ENCODE measurements around the gene ACP4.
"Not testable (repeated sequence)": the region's sequence is repeated elsewhere in the genome, so short reads cannot be mapped to it uniquely, and the experiment has no call there.

Gene ACP4

DNA sequence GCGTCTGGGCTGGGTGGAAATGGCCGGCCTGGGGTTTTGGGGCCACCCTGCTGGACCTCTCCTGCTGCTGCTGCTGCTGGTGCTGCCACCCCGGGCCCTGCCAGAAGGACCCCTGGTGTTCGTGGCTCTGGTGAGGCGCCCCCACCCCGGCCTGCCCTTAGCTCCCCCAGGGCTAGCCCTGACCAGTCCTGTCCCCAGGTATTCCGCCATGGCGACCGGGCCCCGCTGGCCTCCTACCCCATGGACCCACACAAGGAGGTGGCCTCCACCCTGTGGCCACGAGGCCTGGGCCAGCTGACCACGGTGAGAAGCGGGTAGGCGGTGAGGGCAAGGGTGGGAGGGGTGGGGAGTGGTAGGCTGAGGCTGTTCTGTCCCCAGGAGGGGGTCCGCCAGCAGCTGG, at the start of gene ACP4:
Gene ACP4, plus strand, starts transcription at position 20 of the 400 bp plus-strand sequence. Its CDS starts 0 bp downstream, at position 20.
- no peaks in the 10 kb centered on the region for H3K36me3 ChIP-seq (ENCODE audit: insufficient read depth, low read length)
- no peaks in the 10 kb centered on the region for H3K9me3 ChIP-seq (ENCODE audit: control insufficient read depth, insufficient read depth, low read length)
- H3K9ac ChIP-seq (ENCODE audit: low read depth, low read length) = no peak within 1 kb of the TSS
- peaks cover 9% of the 10 kb centered on the region for H3K4me1 ChIP-seq (ENCODE audit: insufficient read depth, low read length)

GRCh38 chr19:50741179-50741933, 48.9 kb upstream of the ACP4 start:
- Histone ChIP-seq H3K9me3 (ENCODE audit: control insufficient read depth, insufficient read depth, low read length) (no peaks in the 10 kb centered on the region), H3K36me3 (ENCODE audit: insufficient read depth, low read length) (no peaks in the 10 kb centered on the region), H3K4me1 (ENCODE audit: insufficient read depth, low read length) (no peaks in the 10 kb centered on the region), H3K9ac (ENCODE audit: low read depth, low read length) (no peak overlapping the region)

GRCh38 chr19:50743537-50743936, 46.7 kb upstream of the ACP4 start:
- Histone ChIP-seq H3K4me1 (ENCODE audit: insufficient read depth, low read length) (no peaks in the 10 kb centered on the region), H3K9me3 (ENCODE audit: control insufficient read depth, insufficient read depth, low read length) (no peaks in the 10 kb centered on the region), H3K9ac (ENCODE audit: low read depth, low read length) (no peak overlapping the region), H3K36me3 (ENCODE audit: insufficient read depth, low read length) (no peaks in the 10 kb centered on the region)

GRCh38 chr19:50745221-50745620, 45.0 kb upstream of the ACP4 start:
- H3K36me3 ChIP-seq (ENCODE audit: insufficient read depth, low read length) = no peaks in the 10 kb centered on the region
- no peaks in the 10 kb centered on the region for H3K9me3 ChIP-seq (ENCODE audit: control insufficient read depth, insufficient read depth, low read length)
- H3K4me1 ChIP-seq (ENCODE audit: insufficient read depth, low read length) = no peaks in the 10 kb centered on the region
- H3K9ac ChIP-seq (ENCODE audit: low read depth, low read length) = no peak overlapping the region

GRCh38 chr19:50747141-50747540, 43.1 kb upstream of the ACP4 start:
- not testable (repeated sequence) for H3K9me3 ChIP-seq (ENCODE audit: control insufficient read depth, insufficient read depth, low read length); H3K9ac ChIP-seq (ENCODE audit: low read depth, low read length); H3K4me1 ChIP-seq (ENCODE audit: insufficient read depth, low read length); H3K36me3 ChIP-seq (ENCODE audit: insufficient read depth, low read length)

DNA sequence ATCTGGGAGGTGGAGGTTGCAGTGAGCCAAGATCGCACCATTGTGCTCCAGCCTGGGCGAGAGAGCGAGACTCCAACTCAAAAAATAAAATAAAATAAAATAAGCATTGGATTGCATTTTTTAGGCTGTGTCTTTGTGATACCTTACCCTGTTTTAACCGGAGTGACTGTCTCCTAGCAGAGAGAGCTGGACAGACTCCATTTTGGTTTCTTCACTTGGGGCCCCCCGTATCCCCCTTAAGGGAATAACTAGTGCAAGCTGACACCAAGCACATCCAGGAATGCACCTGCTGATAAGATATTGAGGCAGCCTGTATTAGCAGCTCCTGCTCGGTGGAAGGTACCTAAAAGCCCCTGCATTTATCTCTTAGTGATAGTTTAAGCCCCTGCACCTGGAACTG, 40.7 kb upstream of the ACP4 start:
- no peaks in the 10 kb centered on the region for H3K4me1 ChIP-seq (ENCODE audit: insufficient read depth, low read length)
- H3K9ac ChIP-seq (ENCODE audit: low read depth, low read length) = no peak overlapping the region
- no peaks in the 10 kb centered on the region for H3K36me3 ChIP-seq (ENCODE audit: insufficient read depth, low read length)
- no peaks in the 10 kb centered on the region for H3K9me3 ChIP-seq (ENCODE audit: control insufficient read depth, insufficient read depth, low read length)

GRCh38 chr19:50750010-50750409, 40.2 kb upstream of the ACP4 start:
- Histone ChIP-seq H3K9ac (ENCODE audit: low read depth, low read length) (no peak overlapping the region), H3K4me1 (ENCODE audit: insufficient read depth, low read length) (no peaks in the 10 kb centered on the region), H3K36me3 (ENCODE audit: insufficient read depth, low read length) (no peaks in the 10 kb centered on the region), H3K9me3 (ENCODE audit: control insufficient read depth, insufficient read depth, low read length) (no peaks in the 10 kb centered on the region)

DNA sequence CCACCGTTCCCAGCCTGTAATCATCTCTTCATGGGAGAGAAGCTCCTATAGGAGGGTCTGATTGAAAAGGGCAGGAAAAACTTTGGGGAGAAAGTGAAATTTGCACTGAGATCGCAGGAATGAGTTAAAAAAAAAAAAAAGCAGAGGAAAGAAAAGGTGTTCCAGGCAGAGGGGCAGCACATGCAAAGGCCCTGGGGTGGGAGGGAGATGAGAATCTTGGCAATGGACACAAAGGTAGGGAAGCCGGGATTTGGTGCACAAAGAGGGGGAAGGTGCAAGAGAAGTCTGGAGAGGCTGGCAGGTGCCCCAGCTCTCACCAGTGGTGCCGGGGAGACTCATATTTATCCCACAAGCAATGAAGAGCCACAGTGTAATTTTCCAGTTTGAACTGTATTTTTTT, 36.3 kb upstream of the ACP4 start:
- no peaks in the 10 kb centered on the region for H3K9me3 ChIP-seq (ENCODE audit: control insufficient read depth, insufficient read depth, low read length)
- H3K9ac ChIP-seq (ENCODE audit: low read depth, low read length) = no peak overlapping the region
- H3K4me1 ChIP-seq (ENCODE audit: insufficient read depth, low read length) = no peaks in the 10 kb centered on the region
- no peaks in the 10 kb centered on the region for H3K36me3 ChIP-seq (ENCODE audit: insufficient read depth, low read length)

GRCh38 chr19:50756244-50756643, 34.0 kb upstream of the ACP4 start:
- H3K36me3 ChIP-seq (ENCODE audit: insufficient read depth, low read length); H3K4me1 ChIP-seq (ENCODE audit: insufficient read depth, low read length); H3K9me3 ChIP-seq (ENCODE audit: control insufficient read depth, insufficient read depth, low read length); H3K9ac ChIP-seq (ENCODE audit: low read depth, low read length): not testable (repeated sequence)

DNA sequence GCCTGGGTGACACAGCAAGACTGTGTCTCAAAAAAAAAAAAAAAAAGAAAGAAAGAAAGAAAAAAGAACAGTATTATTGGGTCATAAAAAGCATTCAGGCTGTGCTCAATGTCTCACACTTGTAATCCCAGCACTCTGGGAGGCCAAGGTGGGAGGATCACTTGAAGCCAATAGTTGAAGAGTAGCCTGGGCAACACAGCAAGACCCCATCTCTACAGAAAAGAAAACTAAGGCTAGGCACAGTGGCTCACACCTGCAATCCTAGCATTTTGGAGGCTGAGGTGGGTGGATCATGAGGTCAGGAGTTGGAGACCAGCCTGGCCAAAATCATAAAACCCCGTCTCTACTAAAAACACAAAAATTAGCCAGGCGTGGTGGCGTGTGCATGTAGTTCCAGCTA, 32.6 kb upstream of the ACP4 start:
- H3K9ac ChIP-seq (ENCODE audit: low read depth, low read length); H3K9me3 ChIP-seq (ENCODE audit: control insufficient read depth, insufficient read depth, low read length); H3K36me3 ChIP-seq (ENCODE audit: insufficient read depth, low read length); H3K4me1 ChIP-seq (ENCODE audit: insufficient read depth, low read length): not testable (repeated sequence)

GRCh38 chr19:50759076-50759475, 31.1 kb upstream of the ACP4 start:
- not testable (repeated sequence) for H3K4me1 ChIP-seq (ENCODE audit: insufficient read depth, low read length); H3K36me3 ChIP-seq (ENCODE audit: insufficient read depth, low read length); H3K9ac ChIP-seq (ENCODE audit: low read depth, low read length); H3K9me3 ChIP-seq (ENCODE audit: control insufficient read depth, insufficient read depth, low read length)

DNA sequence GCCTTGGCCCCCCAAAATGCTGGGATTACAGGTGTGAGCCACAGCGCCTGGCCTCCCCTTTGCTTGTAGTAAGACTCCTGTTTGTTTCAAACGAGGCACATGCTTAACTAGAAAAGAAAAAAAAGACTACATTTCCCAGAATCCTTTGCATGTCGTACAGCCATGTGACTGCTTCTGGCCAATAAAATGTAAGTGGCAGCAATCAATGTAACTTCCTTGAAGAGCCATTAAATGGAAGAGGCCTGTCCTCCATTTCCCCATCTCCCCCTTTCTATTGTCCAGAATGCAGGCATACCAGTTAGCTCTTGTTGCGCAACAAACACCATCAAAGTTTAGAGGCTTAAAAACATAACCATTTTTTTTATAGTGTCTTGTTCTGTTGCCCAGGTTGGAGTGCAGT, 30.3 kb upstream of the ACP4 start:
- Histone ChIP-seq H3K36me3 (ENCODE audit: insufficient read depth, low read length) (no peaks in the 10 kb centered on the region), H3K9ac (ENCODE audit: low read depth, low read length) (no peak overlapping the region), H3K4me1 (ENCODE audit: insufficient read depth, low read length) (no peaks in the 10 kb centered on the region)

DNA sequence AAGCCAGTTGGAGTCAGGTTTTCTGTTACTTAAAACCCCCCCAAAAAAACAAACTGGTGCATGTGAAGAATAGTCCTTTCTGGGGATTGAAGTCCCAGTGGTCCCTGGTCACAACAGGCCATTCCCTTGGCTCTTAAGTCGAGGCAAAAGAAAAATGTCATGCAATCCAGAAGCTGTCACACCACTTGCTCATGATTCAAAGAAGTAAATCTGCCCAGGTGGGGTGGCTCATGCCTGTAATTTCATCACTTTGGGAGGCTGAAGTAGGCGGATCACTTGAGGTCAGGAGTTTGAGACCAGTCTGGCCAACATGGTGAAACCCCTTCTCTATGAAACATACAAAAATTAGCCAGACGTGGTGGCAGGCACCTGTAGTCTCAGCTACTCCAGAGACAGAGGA, 28.7 kb upstream of the ACP4 start:
- not testable (repeated sequence) for H3K9me3 ChIP-seq (ENCODE audit: control insufficient read depth, insufficient read depth, low read length); H3K36me3 ChIP-seq (ENCODE audit: insufficient read depth, low read length); H3K4me1 ChIP-seq (ENCODE audit: insufficient read depth, low read length); H3K9ac ChIP-seq (ENCODE audit: low read depth, low read length)

More for the DNA sequence above, 30.3 kb upstream of the ACP4 start:
- H3K9me3 ChIP-seq (ENCODE audit: control insufficient read depth, insufficient read depth, low read length) = no peaks in the 10 kb centered on the region; the same call in 1 of the 2 replicates

DNA sequence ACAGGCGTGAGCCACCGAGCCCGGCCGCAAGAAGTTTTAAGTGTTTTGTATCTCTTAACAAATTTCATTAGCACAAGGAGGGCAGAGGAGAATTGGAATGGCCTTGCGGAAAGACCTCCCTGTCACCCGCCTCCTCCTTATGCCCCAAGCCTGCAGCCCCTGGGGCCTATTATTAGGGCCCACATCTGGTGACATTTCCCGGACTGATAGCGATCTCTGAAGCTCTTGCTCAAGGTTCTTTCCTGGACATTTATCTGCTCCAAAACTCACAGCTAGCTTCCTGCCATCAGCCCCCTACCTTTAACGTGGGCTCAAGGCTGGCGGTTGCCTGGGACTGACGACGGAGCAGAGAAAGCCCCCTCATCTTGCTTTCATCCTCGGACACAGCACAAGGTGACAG, 26.7 kb upstream of the ACP4 start:
- not testable (repeated sequence) for H3K9me3 ChIP-seq (ENCODE audit: control insufficient read depth, insufficient read depth, low read length); H3K9ac ChIP-seq (ENCODE audit: low read depth, low read length); H3K36me3 ChIP-seq (ENCODE audit: insufficient read depth, low read length); H3K4me1 ChIP-seq (ENCODE audit: insufficient read depth, low read length)

DNA sequence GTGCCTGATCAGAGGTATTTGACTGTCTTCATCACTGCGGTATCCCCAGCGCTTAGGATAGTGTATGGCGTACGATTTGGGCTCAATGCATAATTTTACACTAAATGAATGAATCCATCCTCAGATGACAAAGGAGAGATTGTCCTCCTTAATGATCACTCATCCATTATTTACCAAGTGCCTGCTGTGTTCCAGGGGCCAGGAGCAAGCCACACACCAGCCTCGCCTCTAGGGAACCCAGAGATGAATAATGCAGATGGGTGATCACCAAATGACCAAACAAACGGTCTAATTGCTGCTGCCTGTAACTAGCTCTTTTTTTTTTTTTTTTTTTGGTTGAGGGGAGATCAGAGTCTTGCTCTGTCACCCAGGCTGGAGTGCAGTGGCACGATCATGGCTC, 25.8 kb upstream of the ACP4 start:
- Histone ChIP-seq H3K4me1 (ENCODE audit: insufficient read depth, low read length) (no peaks in the 10 kb centered on the region; the same call in 1 of the 2 replicates), H3K9me3 (ENCODE audit: control insufficient read depth, insufficient read depth, low read length) (no peaks in the 10 kb centered on the region; the same call in 1 of the 2 replicates), H3K36me3 (ENCODE audit: insufficient read depth, low read length) (no peaks in the 10 kb centered on the region), H3K9ac (ENCODE audit: low read depth, low read length) (no peak overlapping the region)

DNA sequence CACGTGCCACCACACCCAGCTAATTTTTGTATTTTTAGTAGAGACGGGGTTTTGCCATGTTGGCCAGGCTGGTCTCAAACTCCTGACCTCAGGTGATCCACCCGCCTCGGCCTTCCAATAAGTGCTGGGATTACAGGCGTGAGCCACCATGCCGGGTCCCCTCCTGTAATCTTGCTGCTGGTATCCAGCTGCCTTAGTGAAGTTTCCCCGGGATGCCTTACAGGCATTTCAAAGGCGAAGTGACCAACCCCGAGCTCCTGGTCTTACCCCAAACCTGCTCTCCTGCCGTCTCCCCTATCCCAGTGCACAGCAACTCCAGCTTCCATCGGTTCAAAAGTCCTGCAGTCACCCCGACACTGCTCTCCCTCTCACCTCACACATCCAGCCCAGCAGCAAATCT, 23.5 kb upstream of the ACP4 start:
- H3K9me3 ChIP-seq (ENCODE audit: control insufficient read depth, insufficient read depth, low read length); H3K36me3 ChIP-seq (ENCODE audit: insufficient read depth, low read length); H3K4me1 ChIP-seq (ENCODE audit: insufficient read depth, low read length); H3K9ac ChIP-seq (ENCODE audit: low read depth, low read length): not testable (repeated sequence)
